NCI-H69 (cell line): Measurements from ENCODE around the gene ADGRD1.

Experiments
- DNase-seq: peaks from one replicate; lab custom pipeline; 2025; lab: John Stamatoyannopoulos, UW

Gene ADGRD1

GRCh38 chr12:131007031-131007739, 53.5 kb downstream of the ADGRD1 start:
- DNase-seq: no peak

- no peak for DNase-seq
Measured at GRCh38 chr12:131007740-131008117, 54.0 kb downstream of the ADGRD1 start.

- DNase-seq: no peak
Measured at GRCh38 chr12:131008131-131008912, 54.6 kb downstream of the ADGRD1 start.

- DNase-seq: no peak
Measured at GRCh38 chr12:131008913-131009270, 55.2 kb downstream of the ADGRD1 start.

GRCh38 chr12:131009595-131010395, 56.1 kb downstream of the ADGRD1 start:
- DNase-seq: no peak

GRCh38 chr12:131010396-131011131, 56.9 kb downstream of the ADGRD1 start:
- no peak for DNase-seq

- no peak for DNase-seq
Measured at GRCh38 chr12:131011165-131012079, 57.7 kb downstream of the ADGRD1 start.

- no peak for DNase-seq
Measured at GRCh38 chr12:131012279-131013069, 58.8 kb downstream of the ADGRD1 start.

GRCh38 chr12:131013118-131013517, 59.4 kb downstream of the ADGRD1 start:
- no peak for DNase-seq

GRCh38 chr12:131014343-131014742, 60.6 kb downstream of the ADGRD1 start:
- no peak for DNase-seq

- DNase-seq: no peak
Measured at GRCh38 chr12:131015581-131016337, 62.1 kb downstream of the ADGRD1 start.

- DNase-seq: no peak
Measured at GRCh38 chr12:131017477-131017991, 63.8 kb downstream of the ADGRD1 start.

- no peak for DNase-seq
Measured at GRCh38 chr12:131018019-131018620, 64.4 kb downstream of the ADGRD1 start.

GRCh38 chr12:131018808-131019397, 65.2 kb downstream of the ADGRD1 start:
- no peak for DNase-seq

GRCh38 chr12:131020326-131021153, 66.8 kb downstream of the ADGRD1 start:
- no peak for DNase-seq

GRCh38 chr12:131021154-131021541, 67.4 kb downstream of the ADGRD1 start:
- no peak for DNase-seq

- no peak for DNase-seq
Measured at GRCh38 chr12:131024026-131024425, 70.3 kb downstream of the ADGRD1 start.
